ENCODE measurements around the gene SCARF2.
"Not testable (repeated sequence)": the region's sequence is repeated elsewhere in the genome, so short reads cannot be mapped to it uniquely, and the experiment has no call there.

- TF ChIP-seq EZH2 (IDR thresholded peaks at IDR 0.05; ENCODE audit: borderline replicate concordance, low read length) = not testable (repeated sequence)
- TF ChIP-seq, protein P1, sequence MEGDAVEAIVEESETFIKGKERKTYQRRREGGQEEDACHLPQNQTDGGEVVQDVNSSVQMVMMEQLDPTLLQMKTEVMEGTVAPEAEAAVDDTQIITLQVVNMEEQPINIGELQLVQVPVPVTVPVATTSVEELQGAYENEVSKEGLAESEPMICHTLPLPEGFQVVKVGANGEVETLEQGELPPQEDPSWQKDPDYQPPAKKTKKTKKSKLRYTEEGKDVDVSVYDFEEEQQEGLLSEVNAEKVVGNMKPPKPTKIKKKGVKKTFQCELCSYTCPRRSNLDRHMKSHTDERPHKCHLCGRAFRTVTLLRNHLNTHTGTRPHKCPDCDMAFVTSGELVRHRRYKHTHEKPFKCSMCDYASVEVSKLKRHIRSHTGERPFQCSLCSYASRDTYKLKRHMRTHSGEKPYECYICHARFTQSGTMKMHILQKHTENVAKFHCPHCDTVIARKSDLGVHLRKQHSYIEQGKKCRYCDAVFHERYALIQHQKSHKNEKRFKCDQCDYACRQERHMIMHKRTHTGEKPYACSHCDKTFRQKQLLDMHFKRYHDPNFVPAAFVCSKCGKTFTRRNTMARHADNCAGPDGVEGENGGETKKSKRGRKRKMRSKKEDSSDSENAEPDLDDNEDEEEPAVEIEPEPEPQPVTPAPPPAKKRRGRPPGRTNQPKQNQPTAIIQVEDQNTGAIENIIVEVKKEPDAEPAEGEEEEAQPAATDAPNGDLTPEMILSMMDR (IDR thresholded peaks at IDR 0.05; ENCODE audit: low read length) = not testable (repeated sequence)
These were observed 28.2 kb downstream of the SCARF2 start for GRCh38 chr22:20409385-20409784.
